ENCODE measurements around the gene PTMA.

DNA sequence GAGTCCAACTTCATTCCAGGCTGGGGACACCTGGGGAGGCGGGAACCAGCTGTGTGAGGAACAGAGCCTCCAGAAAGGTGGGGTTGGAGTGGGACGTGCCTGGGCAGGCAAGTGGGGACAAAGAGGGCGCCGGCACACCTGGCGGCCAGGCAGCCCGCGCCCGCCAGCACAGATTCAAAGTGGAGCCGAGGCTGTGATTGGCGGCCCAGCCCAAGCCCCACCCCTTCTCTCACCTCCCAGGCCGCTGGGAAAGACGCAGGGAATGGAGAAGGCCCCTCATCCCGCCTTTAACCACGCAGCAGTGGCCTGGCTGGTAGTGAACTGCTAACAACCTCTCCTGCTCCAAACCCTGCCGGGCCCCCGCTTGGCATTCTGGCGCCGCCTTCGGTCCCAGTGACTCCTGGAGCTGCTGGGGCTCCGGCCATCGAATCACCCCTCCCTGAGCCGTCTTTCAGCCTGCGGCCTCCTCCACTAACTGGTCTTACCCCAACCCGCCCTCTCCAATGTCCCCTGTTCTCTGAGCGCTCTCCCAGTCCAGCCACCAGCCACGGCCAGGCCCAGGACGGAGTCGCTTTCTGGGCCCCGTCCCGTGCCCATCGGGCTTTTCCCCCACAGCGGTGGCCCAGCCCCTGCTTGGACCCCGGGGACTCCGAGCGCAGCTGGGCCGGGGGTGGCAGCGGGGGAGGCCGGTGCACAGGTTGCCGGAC, 27.9 kb upstream of the PTMA start:
- TF ChIP-seq TEAD4 (CRISPR knock-in tag; IDR thresholded peaks at IDR 0.05) (no peak), NR2C2 (CRISPR knock-in tag; IDR thresholded peaks at IDR 0.05) (no peak; the same call in 1 of the 2 replicates)
- TF ChIP-seq, protein P1, sequence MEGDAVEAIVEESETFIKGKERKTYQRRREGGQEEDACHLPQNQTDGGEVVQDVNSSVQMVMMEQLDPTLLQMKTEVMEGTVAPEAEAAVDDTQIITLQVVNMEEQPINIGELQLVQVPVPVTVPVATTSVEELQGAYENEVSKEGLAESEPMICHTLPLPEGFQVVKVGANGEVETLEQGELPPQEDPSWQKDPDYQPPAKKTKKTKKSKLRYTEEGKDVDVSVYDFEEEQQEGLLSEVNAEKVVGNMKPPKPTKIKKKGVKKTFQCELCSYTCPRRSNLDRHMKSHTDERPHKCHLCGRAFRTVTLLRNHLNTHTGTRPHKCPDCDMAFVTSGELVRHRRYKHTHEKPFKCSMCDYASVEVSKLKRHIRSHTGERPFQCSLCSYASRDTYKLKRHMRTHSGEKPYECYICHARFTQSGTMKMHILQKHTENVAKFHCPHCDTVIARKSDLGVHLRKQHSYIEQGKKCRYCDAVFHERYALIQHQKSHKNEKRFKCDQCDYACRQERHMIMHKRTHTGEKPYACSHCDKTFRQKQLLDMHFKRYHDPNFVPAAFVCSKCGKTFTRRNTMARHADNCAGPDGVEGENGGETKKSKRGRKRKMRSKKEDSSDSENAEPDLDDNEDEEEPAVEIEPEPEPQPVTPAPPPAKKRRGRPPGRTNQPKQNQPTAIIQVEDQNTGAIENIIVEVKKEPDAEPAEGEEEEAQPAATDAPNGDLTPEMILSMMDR (IDR thresholded peaks at IDR 0.05) = no peak
- TF ChIP-seq, protein P2, sequence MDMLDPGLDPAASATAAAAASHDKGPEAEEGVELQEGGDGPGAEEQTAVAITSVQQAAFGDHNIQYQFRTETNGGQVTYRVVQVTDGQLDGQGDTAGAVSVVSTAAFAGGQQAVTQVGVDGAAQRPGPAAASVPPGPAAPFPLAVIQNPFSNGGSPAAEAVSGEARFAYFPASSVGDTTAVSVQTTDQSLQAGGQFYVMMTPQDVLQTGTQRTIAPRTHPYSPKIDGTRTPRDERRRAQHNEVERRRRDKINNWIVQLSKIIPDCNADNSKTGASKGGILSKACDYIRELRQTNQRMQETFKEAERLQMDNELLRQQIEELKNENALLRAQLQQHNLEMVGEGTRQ (CRISPR knock-in tag; IDR thresholded peaks at IDR 0.05) = peak; percentile 40; the same call in 1 of the 2 replicates

All from WTC11 (cell line).